ENCODE data around the gene MYORG. TPM values are rescaled to one million over a fixed set of nuclear protein-coding genes. Genes with fewer than 3 reads are reported as not detected.
A peak's percentile ranks its signal among the peaks of the same experiment; 100 is the strongest.

MYORG gene
- total RNA-seq, 1 experiment from 2014 or later: 5.6 TPM

DNA sequence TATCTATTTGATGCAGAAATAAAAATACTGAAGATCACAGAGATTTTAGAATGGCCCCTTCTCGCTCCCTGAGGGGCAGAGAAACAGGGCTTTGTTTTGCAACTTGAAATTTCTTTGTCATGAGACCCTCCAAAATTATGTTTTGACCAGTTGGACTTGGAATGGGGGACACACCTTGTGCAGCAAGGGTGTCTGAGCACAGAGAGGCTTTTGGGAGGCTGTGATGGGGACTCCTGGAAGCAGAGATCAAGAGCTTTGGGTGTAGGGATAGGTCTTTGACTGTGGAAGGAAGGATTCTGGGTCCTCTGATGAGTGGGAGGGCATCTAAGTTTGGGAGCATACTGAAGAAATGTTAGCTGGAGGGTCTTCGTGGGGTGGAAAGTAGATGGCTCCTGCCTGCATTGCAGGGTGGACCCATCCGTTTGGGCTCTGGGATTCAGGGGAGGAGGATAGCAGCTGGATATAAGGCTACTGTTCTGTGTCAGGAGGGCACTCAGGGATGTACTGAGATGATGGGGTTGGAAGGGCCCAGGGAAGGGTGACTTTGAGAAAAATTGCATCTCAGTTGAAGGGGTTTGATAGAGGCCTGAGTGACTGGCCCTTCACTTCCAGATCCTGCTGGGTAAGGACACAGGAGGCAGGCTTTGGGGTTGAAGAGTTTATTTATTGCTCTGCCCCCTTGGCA is 1.8 kb upstream of the MYORG start:
- Histone ChIP-seq H3K27me3 (ENCODE audit: insufficient read depth, low read length) (peaks cover 2% of the 10 kb centered on the region; the same call in 1 of the 2 replicates), H3K79me1 (ENCODE audit: insufficient read depth, low read depth, low read length, poor library complexity, severe bottlenecking) (no peaks in the 10 kb centered on the region), H3K9me3 (ENCODE audit: control insufficient read depth, low read depth, low read length) (no peaks in the 10 kb centered on the region), H3K27ac (ENCODE audit: insufficient read length, low read depth, low read length) (no peak overlapping the region), H3K56ac (ENCODE audit: insufficient read length, low read depth, low read length) (no peak overlapping the region), H4K8ac (replicated peaks; ENCODE audit: insufficient read length, low read depth, low read length) (no peak overlapping the region), H2BK5ac (ENCODE audit: insufficient read length, low read length) (no peak overlapping the region), H3T11ph (ENCODE audit: low read length) (no peak overlapping the region), H2AFZ (ENCODE audit: low read length) (no peak overlapping the region), H2BK120ac (ENCODE audit: low read depth, low read length, poor library complexity, severe bottlenecking) (no peak overlapping the region), H3K23ac (ENCODE audit: insufficient read length, low read depth, low read length) (no peak overlapping the region), H4K91ac (ENCODE audit: insufficient read length, low read depth, low read length) (no peak overlapping the region), H4K5ac (ENCODE audit: insufficient read length, low read depth, low read length) (no peak overlapping the region), H2BK12ac (ENCODE audit: insufficient read length, low read depth, low read length) (no peak overlapping the region), H3K4me2 (ENCODE audit: insufficient read depth, insufficient read length, low read length) (no peak overlapping the region), H4K20me1 (ENCODE audit: control insufficient read depth, insufficient read depth, insufficient read length) (no peaks in the 10 kb centered on the region), H3K9ac (ENCODE audit: extremely low read depth, insufficient read length, low read length) (no peak overlapping the region), H3K14ac (ENCODE audit: insufficient read depth, low read length) (no peak overlapping the region), H3K23me2 (ENCODE audit: insufficient read length, low read depth, low read length, poor library complexity, severe bottlenecking) (peaks cover 34% of the 10 kb centered on the region), H3K18ac (ENCODE audit: insufficient read length, low read depth, low read length) (no peak overlapping the region), H2BK15ac (ENCODE audit: low read depth, low read length) (no peak overlapping the region), H3K4me1 (ENCODE audit: insufficient read depth, low read length) (0 out of 2 replicates have a peak, but pooled peaks cover 4% of the 10 kb centered on the region), H3K4ac (ENCODE audit: low read depth, low read length) (no peak overlapping the region), H2BK20ac (ENCODE audit: low read depth, low read length, poor library complexity, severe bottlenecking) (no peak overlapping the region), H2AK5ac (ENCODE audit: insufficient read length, low read length) (no peak overlapping the region), H3K79me2 (ENCODE audit: insufficient read depth, low read length) (no peaks in the 10 kb centered on the region)
- no peaks in the 10 kb centered on the region; a peak in 1 of 7 replicates for H3K36me3 Mint-ChIP-seq (ENCODE audit: insufficient read depth in 1 of 3, low read depth in 3 of 3)
- no peak for DNase-seq
- H3K4me1 Mint-ChIP-seq: peaks cover 25 to 42% of the 10 kb centered on the region in 2 experiments
- H3K9me3 Mint-ChIP-seq: no peaks in the 10 kb centered on the region
- TF ChIP-seq, protein P1, sequence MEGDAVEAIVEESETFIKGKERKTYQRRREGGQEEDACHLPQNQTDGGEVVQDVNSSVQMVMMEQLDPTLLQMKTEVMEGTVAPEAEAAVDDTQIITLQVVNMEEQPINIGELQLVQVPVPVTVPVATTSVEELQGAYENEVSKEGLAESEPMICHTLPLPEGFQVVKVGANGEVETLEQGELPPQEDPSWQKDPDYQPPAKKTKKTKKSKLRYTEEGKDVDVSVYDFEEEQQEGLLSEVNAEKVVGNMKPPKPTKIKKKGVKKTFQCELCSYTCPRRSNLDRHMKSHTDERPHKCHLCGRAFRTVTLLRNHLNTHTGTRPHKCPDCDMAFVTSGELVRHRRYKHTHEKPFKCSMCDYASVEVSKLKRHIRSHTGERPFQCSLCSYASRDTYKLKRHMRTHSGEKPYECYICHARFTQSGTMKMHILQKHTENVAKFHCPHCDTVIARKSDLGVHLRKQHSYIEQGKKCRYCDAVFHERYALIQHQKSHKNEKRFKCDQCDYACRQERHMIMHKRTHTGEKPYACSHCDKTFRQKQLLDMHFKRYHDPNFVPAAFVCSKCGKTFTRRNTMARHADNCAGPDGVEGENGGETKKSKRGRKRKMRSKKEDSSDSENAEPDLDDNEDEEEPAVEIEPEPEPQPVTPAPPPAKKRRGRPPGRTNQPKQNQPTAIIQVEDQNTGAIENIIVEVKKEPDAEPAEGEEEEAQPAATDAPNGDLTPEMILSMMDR (conservative IDR thresholded peaks at IDR 0.05): no peak
- no CpG with 5 or more reads among the region's 3 CpGs for WGBS (ENCODE audit: extremely low coverage, insufficient read length, low lambda C conversion rate)
- H3K27ac Mint-ChIP-seq: no peak overlapping the region
- H3K27me3 Mint-ChIP-seq (ENCODE audit: low read depth): peaks cover 56% of the 10 kb centered on the region
- H3K4me3 Mint-ChIP-seq: peak overlapping the region in 1 of 2 experiments; percentile 72; a peak in 2 of 5 replicates

Data from H9 (cell line).